ENCODE results near the gene ALDH1L1. TPM values are rescaled to one million over a fixed set of nuclear protein-coding genes. Genes with fewer than 3 reads are reported as not detected.

ALDH1L1 gene
- total RNA-seq, 8 experiments from 2014 or later = 0.27 to 7.8 (median 0.75) TPM

Other genes with a start within 250 kb of the ALDH1L1 start
- 1 to 10 TPM in 3 of 8 experiments, under 1 TPM in 4, not detected in 1; 0.25 to 2.8 (median 0.98) TPM for gene ROPN1B, start 211.4 kb downstream of the ALDH1L1 start, total RNA-seq
- gene SLC41A3, start 96.5 kb downstream of the ALDH1L1 start, total RNA-seq = 10 to 100 TPM; 23.8 to 54.5 (median 30.3) TPM
- gene KLF15, start 176.8 kb upstream of the ALDH1L1 start, total RNA-seq = 1 to 10 TPM; 1.6 to 4.7 (median 2.9) TPM
- gene CFAP100, start 214.3 kb upstream of the ALDH1L1 start, total RNA-seq = 1 to 10 TPM in 1 of 8 experiments, under 1 TPM in 3, not detected in 4; 0.22 to 5.8 (median 0.66) TPM